GM18870 (cell line): ENCODE data around the gene CDYL2.
"Not testable (repeated sequence)": the region's sequence is repeated elsewhere in the genome, so short reads cannot be mapped to it uniquely, and the experiment has no call there.

ENCODE experiments used
- ATAC-seq: cut with Tn5 transposase; IDR thresholded peaks from one replicate; pipeline ENCODE4 v1.9.1; 2021; ENCODE audit warnings: moderate library complexity; ENCODE audit not compliant: unreplicated experiment

Gene CDYL2

GRCh38 chr16:80674884-80675283 lies 129.5 kb downstream of the CDYL2 start:
- ATAC-seq, result no peak

- ATAC-seq, result no peak
Observed at GRCh38 chr16:80672379-80672778, 132.0 kb downstream of the CDYL2 start.

- no peak for ATAC-seq
Observed at GRCh38 chr16:80671281-80671849, 133.0 kb downstream of the CDYL2 start.

- no peak for ATAC-seq
Observed at GRCh38 chr16:80670170-80670865, 134.1 kb downstream of the CDYL2 start.

- no peak for ATAC-seq
Observed at GRCh38 chr16:80669673-80670072, 134.7 kb downstream of the CDYL2 start.

GRCh38 chr16:80667925-80668324 lies 136.5 kb downstream of the CDYL2 start:
- no peak for ATAC-seq

- ATAC-seq, result no peak
Observed at GRCh38 chr16:80667251-80667560, 137.2 kb downstream of the CDYL2 start.

GRCh38 chr16:80666378-80667250 lies 137.8 kb downstream of the CDYL2 start:
- no peak for ATAC-seq

GRCh38 chr16:80665356-80665755 lies 139.0 kb downstream of the CDYL2 start:
- ATAC-seq, result no peak

- no peak for ATAC-seq
Observed at GRCh38 chr16:80664786-80665185, 139.6 kb downstream of the CDYL2 start.

GRCh38 chr16:80664226-80664625 lies 140.2 kb downstream of the CDYL2 start:
- no peak for ATAC-seq

- ATAC-seq, result no peak
Observed at GRCh38 chr16:80663078-80663477, 141.3 kb downstream of the CDYL2 start.

- no peak for ATAC-seq
Observed at GRCh38 chr16:80659865-80660264, 144.5 kb downstream of the CDYL2 start.

GRCh38 chr16:80656711-80657150 lies 147.7 kb downstream of the CDYL2 start:
- peak; percentile 100 for ATAC-seq

GRCh38 chr16:80656161-80656560 lies 148.2 kb downstream of the CDYL2 start:
- no peak for ATAC-seq

- no peak for ATAC-seq
Observed at GRCh38 chr16:80655751-80656150, 148.6 kb downstream of the CDYL2 start.

- ATAC-seq, result no peak
Observed at GRCh38 chr16:80654094-80654862, 150.1 kb downstream of the CDYL2 start.

GRCh38 chr16:80652441-80652840 lies 152.0 kb downstream of the CDYL2 start:
- no peak for ATAC-seq

GRCh38 chr16:80650281-80650680 lies 154.1 kb downstream of the CDYL2 start:
- not testable (repeated sequence) for ATAC-seq

- ATAC-seq, result no peak
Observed at GRCh38 chr16:80640316-80640715, 164.1 kb downstream of the CDYL2 start.

- ATAC-seq, result no peak
Observed at GRCh38 chr16:80639636-80640035, 164.8 kb downstream of the CDYL2 start.
